ENCODE measurements around the gene RPS6KA5. TPM values are rescaled to one million over a fixed set of nuclear protein-coding genes. Genes with fewer than 3 reads are reported as not detected.

Gene RPS6KA5
- total and polyA plus RNA-seq, 2 donors from 2014 or later: 0.95 to 9.4 TPM

GRCh38 chr14:91019673-91020072 lies 40.8 kb downstream of the RPS6KA5 start:
- Histone ChIP-seq H3K36me3 (ENCODE audit: control insufficient read depth in 2 of 3, insufficient read depth in 3 of 3, low read length in 3 of 3) (no peaks in the 10 kb centered on the region), H3K9ac (ENCODE audit: low read length in 3 of 3) (no peak overlapping the region), H3K4me3 (ENCODE audit: low read length in 3 of 3) (no peak overlapping the region), H3K9me3 (ENCODE audit: control insufficient read depth in 2 of 3, insufficient read depth in 1 of 3, low read length in 3 of 3) (no peaks in the 10 kb centered on the region), H3K27me3 (ENCODE audit: control insufficient read depth, insufficient read depth, low read length) (no peaks in the 10 kb centered on the region), H3K27ac (ENCODE audit: low read depth in 2 of 2, low read length in 2 of 2) (no peak overlapping the region), H3K4me1 (ENCODE audit: control insufficient read depth in 2 of 3, insufficient read depth in 2 of 3, low read depth in 1 of 3, low read length in 3 of 3) (peaks cover 0 to 4% (median 2%) of the 10 kb centered on the region in 3 donors)
- TF ChIP-seq CTCF (IDR thresholded peaks at IDR 0.05; ENCODE audit: borderline replicate concordance, extremely low read depth, insufficient read depth): no peak
- FAIRE-seq (no peak), DNase-seq (no peak)
- intact Hi-C loops (cut with DNase I): no loop called here

- H3K4me3 ChIP-seq (ENCODE audit: low read length in 3 of 3): no peak overlapping the region
- peaks cover 0 to 4% (median 2%) of the 10 kb centered on the region in 3 donors for H3K4me1 ChIP-seq (ENCODE audit: control insufficient read depth in 2 of 3, insufficient read depth in 2 of 3, low read depth in 1 of 3, low read length in 3 of 3)
- intact Hi-C loops (cut with DNase I): no loop called here
- H3K9me3 ChIP-seq (ENCODE audit: control insufficient read depth in 2 of 3, insufficient read depth in 1 of 3, low read length in 3 of 3): no peaks in the 10 kb centered on the region
- no peaks in the 10 kb centered on the region for H3K36me3 ChIP-seq (ENCODE audit: control insufficient read depth in 2 of 3, insufficient read depth in 3 of 3, low read length in 3 of 3)
- TF ChIP-seq CTCF (IDR thresholded peaks at IDR 0.05; ENCODE audit: borderline replicate concordance, extremely low read depth, insufficient read depth): no peak
- no peaks in the 10 kb centered on the region for H3K27me3 ChIP-seq (ENCODE audit: control insufficient read depth, insufficient read depth, low read length)
- DNase-seq: no peak
- no peak overlapping the region for H3K27ac ChIP-seq (ENCODE audit: low read depth in 2 of 2, low read length in 2 of 2)
- H3K9ac ChIP-seq (ENCODE audit: low read length in 3 of 3): no peak overlapping the region
- FAIRE-seq: no peak
Measured at GRCh38 chr14:91018481-91018880, 42.0 kb downstream of the RPS6KA5 start.

GRCh38 chr14:91016800-91017410 lies 43.5 kb downstream of the RPS6KA5 start:
- no peaks in the 10 kb centered on the region for H3K27me3 ChIP-seq (ENCODE audit: control insufficient read depth, insufficient read depth, low read length)
- DNase-seq: no peak
- H3K4me1 ChIP-seq (ENCODE audit: control insufficient read depth in 2 of 3, insufficient read depth in 2 of 3, low read depth in 1 of 3, low read length in 3 of 3): peaks cover 0 to 6% (median 2%) of the 10 kb centered on the region in 3 donors
- FAIRE-seq: no peak
- H3K9me3 ChIP-seq (ENCODE audit: control insufficient read depth in 2 of 3, insufficient read depth in 1 of 3, low read length in 3 of 3): no peaks in the 10 kb centered on the region
- no peak overlapping the region for H3K9ac ChIP-seq (ENCODE audit: low read length in 3 of 3)
- no peak overlapping the region for H3K4me3 ChIP-seq (ENCODE audit: low read length in 3 of 3)
- H3K27ac ChIP-seq (ENCODE audit: low read depth in 2 of 2, low read length in 2 of 2): no peak overlapping the region
- no peaks in the 10 kb centered on the region for H3K36me3 ChIP-seq (ENCODE audit: control insufficient read depth in 2 of 3, insufficient read depth in 3 of 3, low read length in 3 of 3)
- intact Hi-C loops (cut with DNase I): no loop called here
- TF ChIP-seq CTCF (IDR thresholded peaks at IDR 0.05; ENCODE audit: borderline replicate concordance, extremely low read depth, insufficient read depth): no peak

GRCh38 chr14:91015435-91015834 lies 45.0 kb downstream of the RPS6KA5 start:
- H3K36me3 ChIP-seq (ENCODE audit: control insufficient read depth in 2 of 3, insufficient read depth in 3 of 3, low read length in 3 of 3): no peaks in the 10 kb centered on the region
- no peaks in the 10 kb centered on the region for H3K27me3 ChIP-seq (ENCODE audit: control insufficient read depth, insufficient read depth, low read length)
- no peak overlapping the region for H3K27ac ChIP-seq (ENCODE audit: low read depth in 2 of 2, low read length in 2 of 2)
- DNase-seq (no peak), FAIRE-seq (no peak)
- TF ChIP-seq CTCF (IDR thresholded peaks at IDR 0.05; ENCODE audit: borderline replicate concordance, extremely low read depth, insufficient read depth): no peak
- peaks cover 0 to 6% (median 2%) of the 10 kb centered on the region in 3 donors for H3K4me1 ChIP-seq (ENCODE audit: control insufficient read depth in 2 of 3, insufficient read depth in 2 of 3, low read depth in 1 of 3, low read length in 3 of 3)
- H3K9ac ChIP-seq (ENCODE audit: low read length in 3 of 3): no peak overlapping the region
- H3K4me3 ChIP-seq (ENCODE audit: low read length in 3 of 3): no peak overlapping the region
- H3K9me3 ChIP-seq (ENCODE audit: control insufficient read depth in 2 of 3, insufficient read depth in 1 of 3, low read length in 3 of 3): no peaks in the 10 kb centered on the region
- intact Hi-C loops (cut with DNase I): no loop called here
